Panc1 (cell line): ENCODE data around the gene THOC2. TPM values are rescaled to one million over a fixed set of nuclear protein-coding genes. Genes with fewer than 3 reads are reported as not detected.
"Not testable (repeated sequence)": the region's sequence is repeated elsewhere in the genome, so short reads cannot be mapped to it uniquely, and the experiment has no call there.

Experiments
- ATAC-seq: fragments of 200-7000 bp; cut with Tn5 transposase; 2 replicates; pipeline ENCODE4 v1.9.1; 2020; ENCODE audit warnings: mild to moderate bottlenecking, moderate library complexity
- BruUV-seq: library from RNA; stranded (reverse); fragments of 400-500 nt; replicated peaks from 2 replicates; lab custom pipeline; 2021; lab: Mats Ljungman, UMichigan
- CTCF ChIA-PET: fragments of 300-600 bp; sonication (Branson Sonifier 250); formaldehyde crosslinking; loops from one replicate; lab custom pipeline; 2022; ENCODE audit warnings: antibody characterized with exemption; lab: Charles Lee
- POLR2A ChIA-PET: fragments of 300-600 bp; sonication (Branson Sonifier 250); formaldehyde crosslinking; loops from one replicate; lab custom pipeline; 2022; ENCODE audit warnings: antibody characterized with exemption; lab: Charles Lee
- DNase-seq: peaks from one replicate; pipeline ENCODE4 v3.0.0-alpha.2; 2010; ENCODE audit warnings: low read depth, low spot score
- H3K27ac ChIP-seq: 2 replicates; pipeline ENCODE4 v1.5.1; 2011; ENCODE audit warnings: mild to moderate bottlenecking, low read length, inconsistent platforms
- H3K27me3 ChIP-seq: fragments of 200-500 bp; sonication (Bioruptor generic); 2 replicates; pipeline ENCODE4 v1.6.0; 2014; ENCODE audit warnings: low read length, inconsistent platforms; ENCODE audit not compliant: control insufficient read depth, insufficient read depth
- H3K36me3 ChIP-seq: fragments of 200-500 bp; sonication (Bioruptor generic); 2 replicates; pipeline ENCODE4 v1.5.1; 2014; ENCODE audit warnings: inconsistent platforms, mild to moderate bottlenecking, low read length, moderate library complexity; ENCODE audit not compliant: control insufficient read depth, insufficient read depth
- H3K4me1 ChIP-seq: 2 replicates; pipeline ENCODE4 v1.5.1; 2011; ENCODE audit warnings: inconsistent platforms, mild to moderate bottlenecking, low read length, moderate library complexity; ENCODE audit not compliant: control insufficient read depth, insufficient read depth
- H3K4me3 ChIP-seq, 2 experiments: 2 replicates each; pipeline ENCODE4 v1.5.1; 2011 to 2012; ENCODE audit warnings: low read depth in 2 of 2, low read length in 2 of 2, mild to moderate bottlenecking in 2 of 2, inconsistent platforms in 1 of 2, moderate library complexity in 1 of 2
- H3K9me3 ChIP-seq: fragments of 200-500 bp; sonication (Bioruptor generic); 2 replicates; pipeline ENCODE4 v1.5.1; 2014; ENCODE audit warnings: low read depth, mild to moderate bottlenecking, inconsistent platforms, low read length, moderate library complexity; ENCODE audit not compliant: control insufficient read depth, insufficient read depth
- POLR2AphosphoS5 ChIP-seq: IDR thresholded peaks from 2 replicates; pipeline ENCODE4 v1.6.1; 2012; ENCODE audit warnings: mild to moderate bottlenecking, low read depth, low read length, moderate library complexity
- SIN3A ChIP-seq: IDR thresholded peaks from 2 replicates; pipeline ENCODE4 v1.6.1; 2012; ENCODE audit warnings: low read depth, mild to moderate bottlenecking, low read length, moderate library complexity, borderline replicate concordance; ENCODE audit not compliant: insufficient read depth
- TCF7L2 ChIP-seq: IDR thresholded peaks from 2 replicates; pipeline ENCODE4 v1.6.1; 2011; ENCODE audit warnings: mild to moderate bottlenecking, low read depth, low read length, inconsistent platforms
- in situ Hi-C: cut with HindIII; loops from 2 replicates; pipeline ENCODE4 v1.10.0; 2016; ENCODE audit warnings: low sequenced_read_pairs, low pct_unique_long_range_greater_than_20kb
- intact Hi-C: fragments of 100-400 bp; cut with micrococcal nuclease; formaldehyde crosslinking; loops from one replicate; pipeline ENCODE4 v1.10.0; 2022; ENCODE audit not compliant: unreplicated experiment
- total RNA-seq: library from RNA; stranded (reverse); gene quantifications from one replicate; pipeline ENCODE4 v1.2.1, GENCODE V29; 2021; ENCODE audit not compliant: unreplicated experiment
- TF ChIP-seq, protein P1 (sequence below): fragments of 450-650 bp; IDR thresholded peaks from 2 replicates; pipeline ENCODE4 v1.5.1; 2017; ENCODE audit warnings: mild to moderate bottlenecking
- TF ChIP-seq, protein P2 (sequence below), 2 experiments: IDR thresholded peaks; 2 replicates each; pipeline ENCODE4 v1.6.1; 2011 to 2012; ENCODE audit warnings: low read depth in 2 of 2, control low read depth in 1 of 2, low read length in 1 of 2, mild to moderate bottlenecking in 1 of 2, moderate library complexity in 1 of 2; ENCODE audit not compliant: insufficient read depth in 1 of 2

The THOC2 gene
- total RNA-seq, 1 experiment from 2014 or later, result 194 TPM

GRCh38 chrX:123736333-123736921, 3.6 kb upstream of the THOC2 start:
- Histone ChIP-seq H3K27ac (no peak overlapping the region), H3K9me3 (no peaks in the 10 kb centered on the region), H3K36me3 (no peaks in the 10 kb centered on the region; the same call in 1 of the 2 replicates), H3K4me1 (peaks cover under 1% of the 10 kb centered on the region; the same call in 1 of the 2 replicates), H3K27me3 (no peaks in the 10 kb centered on the region), H3K4me3 (no peak overlapping the region)
- intact Hi-C loops, result no loop called here
- ChIA-PET POLR2A (interaction anchor here (0.6 kb wide), 1 partner anchor 13 kb away, joined by 24 read pairs; no protein-coding TSS in a partner anchor), CTCF (interaction anchor here (0.7 kb wide), 1 partner anchor 32 kb away, joined by 4 read pairs; no protein-coding TSS in a partner anchor)
- TF ChIP-seq SIN3A, result no peak
- TF ChIP-seq, protein P1, sequence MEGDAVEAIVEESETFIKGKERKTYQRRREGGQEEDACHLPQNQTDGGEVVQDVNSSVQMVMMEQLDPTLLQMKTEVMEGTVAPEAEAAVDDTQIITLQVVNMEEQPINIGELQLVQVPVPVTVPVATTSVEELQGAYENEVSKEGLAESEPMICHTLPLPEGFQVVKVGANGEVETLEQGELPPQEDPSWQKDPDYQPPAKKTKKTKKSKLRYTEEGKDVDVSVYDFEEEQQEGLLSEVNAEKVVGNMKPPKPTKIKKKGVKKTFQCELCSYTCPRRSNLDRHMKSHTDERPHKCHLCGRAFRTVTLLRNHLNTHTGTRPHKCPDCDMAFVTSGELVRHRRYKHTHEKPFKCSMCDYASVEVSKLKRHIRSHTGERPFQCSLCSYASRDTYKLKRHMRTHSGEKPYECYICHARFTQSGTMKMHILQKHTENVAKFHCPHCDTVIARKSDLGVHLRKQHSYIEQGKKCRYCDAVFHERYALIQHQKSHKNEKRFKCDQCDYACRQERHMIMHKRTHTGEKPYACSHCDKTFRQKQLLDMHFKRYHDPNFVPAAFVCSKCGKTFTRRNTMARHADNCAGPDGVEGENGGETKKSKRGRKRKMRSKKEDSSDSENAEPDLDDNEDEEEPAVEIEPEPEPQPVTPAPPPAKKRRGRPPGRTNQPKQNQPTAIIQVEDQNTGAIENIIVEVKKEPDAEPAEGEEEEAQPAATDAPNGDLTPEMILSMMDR, result no peak
- no peak for TF ChIP-seq TCF7L2
- TF ChIP-seq, protein P2, sequence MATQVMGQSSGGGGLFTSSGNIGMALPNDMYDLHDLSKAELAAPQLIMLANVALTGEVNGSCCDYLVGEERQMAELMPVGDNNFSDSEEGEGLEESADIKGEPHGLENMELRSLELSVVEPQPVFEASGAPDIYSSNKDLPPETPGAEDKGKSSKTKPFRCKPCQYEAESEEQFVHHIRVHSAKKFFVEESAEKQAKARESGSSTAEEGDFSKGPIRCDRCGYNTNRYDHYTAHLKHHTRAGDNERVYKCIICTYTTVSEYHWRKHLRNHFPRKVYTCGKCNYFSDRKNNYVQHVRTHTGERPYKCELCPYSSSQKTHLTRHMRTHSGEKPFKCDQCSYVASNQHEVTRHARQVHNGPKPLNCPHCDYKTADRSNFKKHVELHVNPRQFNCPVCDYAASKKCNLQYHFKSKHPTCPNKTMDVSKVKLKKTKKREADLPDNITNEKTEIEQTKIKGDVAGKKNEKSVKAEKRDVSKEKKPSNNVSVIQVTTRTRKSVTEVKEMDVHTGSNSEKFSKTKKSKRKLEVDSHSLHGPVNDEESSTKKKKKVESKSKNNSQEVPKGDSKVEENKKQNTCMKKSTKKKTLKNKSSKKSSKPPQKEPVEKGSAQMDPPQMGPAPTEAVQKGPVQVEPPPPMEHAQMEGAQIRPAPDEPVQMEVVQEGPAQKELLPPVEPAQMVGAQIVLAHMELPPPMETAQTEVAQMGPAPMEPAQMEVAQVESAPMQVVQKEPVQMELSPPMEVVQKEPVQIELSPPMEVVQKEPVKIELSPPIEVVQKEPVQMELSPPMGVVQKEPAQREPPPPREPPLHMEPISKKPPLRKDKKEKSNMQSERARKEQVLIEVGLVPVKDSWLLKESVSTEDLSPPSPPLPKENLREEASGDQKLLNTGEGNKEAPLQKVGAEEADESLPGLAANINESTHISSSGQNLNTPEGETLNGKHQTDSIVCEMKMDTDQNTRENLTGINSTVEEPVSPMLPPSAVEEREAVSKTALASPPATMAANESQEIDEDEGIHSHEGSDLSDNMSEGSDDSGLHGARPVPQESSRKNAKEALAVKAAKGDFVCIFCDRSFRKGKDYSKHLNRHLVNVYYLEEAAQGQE (IDR thresholded peaks at IDR 0.05; ENCODE audit: insufficient read depth in 1 of 2, low read depth in 2 of 2, low read length in 1 of 2), result no peak
- TF ChIP-seq POLR2AphosphoS5, result no peak
- no peak for DNase-seq
- no peak for ATAC-seq
- BruUV-seq, result no TSS peak
- in situ Hi-C loops, result no loop called here

DNA sequence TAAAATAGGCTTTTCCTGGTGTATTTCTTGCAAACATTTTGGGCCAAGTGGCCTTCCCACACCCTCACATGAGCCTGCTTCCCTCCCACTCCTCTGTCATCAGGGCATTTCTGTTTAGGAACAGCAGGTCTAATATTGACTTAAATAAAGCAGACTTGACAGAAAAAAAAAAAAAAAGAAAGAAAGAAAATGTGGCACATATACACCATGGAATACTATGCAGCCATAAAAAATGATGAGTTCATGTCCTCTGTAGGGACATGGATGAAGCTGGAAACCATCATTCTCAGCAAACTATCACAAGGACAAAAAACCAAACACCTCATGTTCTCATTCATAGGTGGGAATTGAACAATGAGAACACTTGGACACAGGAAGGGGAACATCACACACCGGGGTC, 2.3 kb upstream of the THOC2 start:
- H3K27ac ChIP-seq, H3K36me3 ChIP-seq, in situ Hi-C loops, DNase-seq, CTCF ChIA-PET, ATAC-seq, POLR2A ChIA-PET, H3K9me3 ChIP-seq, BruUV-seq, intact Hi-C loops, H3K27me3 ChIP-seq, H3K4me3 ChIP-seq: not testable (repeated sequence)
- H3K4me1 ChIP-seq, result peaks cover 12% of the 10 kb centered on the region

- POLR2A ChIA-PET, DNase-seq, intact Hi-C loops, H3K4me3 ChIP-seq, in situ Hi-C loops, H3K27me3 ChIP-seq, H3K27ac ChIP-seq, H3K36me3 ChIP-seq, ATAC-seq, BruUV-seq, CTCF ChIA-PET, H3K9me3 ChIP-seq: not testable (repeated sequence)
- peaks cover 20% of the 10 kb centered on the region for H3K4me1 ChIP-seq
These were observed 1.2 kb upstream of the THOC2 start for GRCh38 chrX:123734079-123734478.
